ENCODE results near the gene NR1I2. TPM values are rescaled to one million over a fixed set of nuclear protein-coding genes. Genes with fewer than 3 reads are reported as not detected.

Gene NR1I2
- total and polyA plus RNA-seq, 2 donors (not counting 3 experiments of a cell fraction or from before 2014, with no cell fraction given): 0.03 TPM; not detected in 1

DNA sequence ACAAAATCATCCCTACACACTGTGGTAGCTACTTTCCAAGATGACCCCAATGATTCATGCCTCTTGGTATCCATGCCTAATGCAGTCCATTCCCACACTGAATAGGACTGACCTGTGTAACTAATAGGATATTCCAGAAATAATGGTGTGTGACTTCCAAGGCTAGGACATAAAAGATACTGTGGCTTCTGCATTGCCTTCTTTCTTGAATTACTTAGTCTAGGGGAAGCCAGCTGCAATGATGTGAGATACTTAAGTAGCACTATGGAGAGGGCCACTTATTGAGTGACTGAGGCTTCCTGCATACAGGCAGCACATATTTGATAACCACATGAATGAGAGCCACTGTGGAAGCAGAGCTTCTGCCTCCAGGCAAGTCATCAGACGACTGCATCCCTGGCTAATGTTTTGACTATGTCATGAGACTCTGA is 50.1 kb downstream of the NR1I2 start:
- H2AFZ ChIP-seq (ENCODE audit: low read depth, low read length): no peak overlapping the region
- ChIA-PET POLR2A (no interaction called here), CTCF (interaction anchor here (1.1 to 1.4 kb wide), 3 partner anchors 9 to 14 kb away, joined by 3 to 6 read pairs (median 4); no protein-coding TSS in a partner anchor)
- H3K36me3 ChIP-seq (ENCODE audit: control insufficient read depth in 2 of 2, extremely low read depth in 1 of 2, insufficient read depth in 2 of 2, low read length in 2 of 2): no peaks in the 10 kb centered on the region
- H4K20me1 ChIP-seq (replicated peaks; ENCODE audit: control insufficient read depth, extremely low read depth, insufficient read depth, low read length): peaks cover 2% of the 10 kb centered on the region
- H3K27me3 ChIP-seq (ENCODE audit: control insufficient read depth in 2 of 2, insufficient read depth in 2 of 2, low read length in 2 of 2): no peaks in the 10 kb centered on the region
- dilution Hi-C loops (cut with MboI; ENCODE audit: extremely low pct_ligation_motif_present, low sequenced_read_pairs): no loop called here
- H3K4me2 ChIP-seq (ENCODE audit: insufficient read depth, low read length): no peak overlapping the region
- H3K9me3 ChIP-seq (replicated peaks; ENCODE audit: control insufficient read depth, insufficient read depth, low read length): no peaks in the 10 kb centered on the region
- no peak overlapping the region for H3K4me3 ChIP-seq (replicated peaks in 1 of 3; ENCODE audit: insufficient read depth in 1 of 3, low read depth in 1 of 3, low read length in 3 of 3)
- no peak for TF ChIP-seq FOS (IDR thresholded peaks at IDR 0.05; ENCODE audit: borderline replicate concordance, insufficient read depth, low read length)
- TF ChIP-seq GATA2 (IDR thresholded peaks at IDR 0.05; ENCODE audit: insufficient read depth, insufficient read length, low read depth, low read length): no peak
- TF ChIP-seq POLR2AphosphoS5 (IDR thresholded peaks at IDR 0.05; ENCODE audit: insufficient read depth, low read depth, low read length): no peak
- TF ChIP-seq, protein P1, sequence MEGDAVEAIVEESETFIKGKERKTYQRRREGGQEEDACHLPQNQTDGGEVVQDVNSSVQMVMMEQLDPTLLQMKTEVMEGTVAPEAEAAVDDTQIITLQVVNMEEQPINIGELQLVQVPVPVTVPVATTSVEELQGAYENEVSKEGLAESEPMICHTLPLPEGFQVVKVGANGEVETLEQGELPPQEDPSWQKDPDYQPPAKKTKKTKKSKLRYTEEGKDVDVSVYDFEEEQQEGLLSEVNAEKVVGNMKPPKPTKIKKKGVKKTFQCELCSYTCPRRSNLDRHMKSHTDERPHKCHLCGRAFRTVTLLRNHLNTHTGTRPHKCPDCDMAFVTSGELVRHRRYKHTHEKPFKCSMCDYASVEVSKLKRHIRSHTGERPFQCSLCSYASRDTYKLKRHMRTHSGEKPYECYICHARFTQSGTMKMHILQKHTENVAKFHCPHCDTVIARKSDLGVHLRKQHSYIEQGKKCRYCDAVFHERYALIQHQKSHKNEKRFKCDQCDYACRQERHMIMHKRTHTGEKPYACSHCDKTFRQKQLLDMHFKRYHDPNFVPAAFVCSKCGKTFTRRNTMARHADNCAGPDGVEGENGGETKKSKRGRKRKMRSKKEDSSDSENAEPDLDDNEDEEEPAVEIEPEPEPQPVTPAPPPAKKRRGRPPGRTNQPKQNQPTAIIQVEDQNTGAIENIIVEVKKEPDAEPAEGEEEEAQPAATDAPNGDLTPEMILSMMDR (IDR thresholded peaks at IDR 0.05; ENCODE audit: extremely low read depth in 1 of 2, insufficient read depth in 1 of 2, low read depth in 1 of 2, low read length in 2 of 2): no peak
- TF ChIP-seq POLR2A (IDR thresholded peaks at IDR 0.05; ENCODE audit: low read depth, low read length): no peak
- TF ChIP-seq, protein P2, sequence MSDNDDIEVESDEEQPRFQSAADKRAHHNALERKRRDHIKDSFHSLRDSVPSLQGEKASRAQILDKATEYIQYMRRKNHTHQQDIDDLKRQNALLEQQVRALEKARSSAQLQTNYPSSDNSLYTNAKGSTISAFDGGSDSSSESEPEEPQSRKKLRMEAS (IDR thresholded peaks at IDR 0.05; ENCODE audit: insufficient read depth, insufficient read length): no peak
- no peak for TF ChIP-seq EZH2 (IDR thresholded peaks at IDR 0.05; ENCODE audit: borderline replicate concordance, low read depth, low read length, severe bottlenecking)
- TF ChIP-seq MYC (IDR thresholded peaks at IDR 0.05; ENCODE audit: low read depth, low read length): no peak
- DNase-seq (ENCODE audit: low read depth, low spot score) (no peak), FAIRE-seq (no peak)
- H3K4me1 ChIP-seq (ENCODE audit: control insufficient read depth, extremely low read depth, insufficient read depth, low read length): no peaks in the 10 kb centered on the region
- intact Hi-C loops (cut with micrococcal nuclease): no loop called here
- H3K9ac ChIP-seq (replicated peaks; ENCODE audit: extremely low read depth, insufficient read depth, low read length): no peak overlapping the region
- no peaks in the 10 kb centered on the region for H3K9me1 ChIP-seq (replicated peaks; ENCODE audit: control insufficient read depth, extremely low read depth, insufficient read depth, low read length)
- no TSS peak for BruUV-seq (replicated peaks)
- H3K79me2 ChIP-seq (ENCODE audit: control insufficient read depth, insufficient read depth, low read length): no peaks in the 10 kb centered on the region
- H3K27ac ChIP-seq (ENCODE audit: insufficient read depth, low read depth, low read length): no peak overlapping the region
